GM12874 (cell line): Measurements from ENCODE around the gene SH3RF3.

Experiments
- CTCF ChIP-seq: IDR thresholded peaks from 2 replicates; pipeline ENCODE4 v1.5.1; 2011; ENCODE audit warnings: low read depth, mild to moderate bottlenecking, control low read depth, low read length, moderate library complexity; ENCODE audit not compliant: insufficient read depth

Gene SH3RF3

DNA sequence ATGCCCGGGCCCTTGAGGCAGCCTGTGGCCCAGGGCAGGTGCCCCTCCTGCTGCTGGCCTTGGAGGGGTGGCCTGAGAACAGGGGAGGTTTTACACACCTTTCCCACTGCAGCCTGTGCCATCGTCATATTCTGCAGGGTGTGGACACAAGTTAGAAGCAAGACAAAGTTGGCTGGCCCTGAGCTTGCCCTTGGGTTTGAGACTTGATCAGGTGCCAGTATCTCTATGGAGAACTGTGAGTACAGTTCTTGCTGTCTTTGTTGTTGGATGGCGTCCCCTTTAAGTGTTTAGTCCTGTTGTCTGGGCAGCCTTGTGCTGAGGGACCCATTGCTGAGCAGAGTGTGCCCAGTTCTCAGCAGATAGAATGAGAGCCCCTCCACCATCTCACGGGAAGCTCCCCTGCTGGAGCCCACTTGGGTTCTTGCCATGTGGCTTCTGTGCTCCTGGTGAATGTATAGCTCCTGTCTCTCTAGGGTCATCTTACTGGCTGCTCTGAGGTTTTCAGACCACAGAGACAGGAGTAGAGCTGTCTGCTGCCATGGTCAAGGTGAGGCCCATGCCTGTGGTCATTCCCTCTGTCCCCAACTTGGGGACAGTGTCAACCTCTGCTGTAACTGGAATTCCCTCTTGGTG is 115.9 kb downstream of the SH3RF3 start:
- no peak for TF ChIP-seq CTCF

GRCh38 chr2:109246176-109246575 is 117.2 kb downstream of the SH3RF3 start:
- no peak for TF ChIP-seq CTCF

DNA sequence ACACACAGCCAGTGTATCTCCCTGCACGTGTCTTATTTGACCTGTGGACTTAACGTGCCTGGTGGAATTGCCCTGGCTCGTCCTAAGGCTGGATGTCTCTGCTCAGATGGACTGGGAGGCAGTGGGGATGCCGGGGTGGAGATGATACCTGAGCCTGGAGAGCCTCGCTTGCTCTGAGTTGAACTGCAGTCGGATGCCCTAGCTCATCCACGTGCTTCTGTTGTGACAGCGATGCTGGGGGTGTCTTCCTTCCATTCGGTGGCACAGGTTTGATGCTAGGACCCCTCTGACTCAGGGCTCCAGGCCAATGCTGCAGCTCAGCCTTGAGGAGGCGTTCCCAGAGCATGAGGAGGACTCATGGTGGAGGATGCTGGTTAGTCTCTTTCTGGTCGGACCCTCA is 117.6 kb downstream of the SH3RF3 start:
- TF ChIP-seq CTCF = no peak

GRCh38 chr2:109247340-109247739 is 118.3 kb downstream of the SH3RF3 start:
- TF ChIP-seq CTCF = no peak

- no peak for TF ChIP-seq CTCF
Measured at GRCh38 chr2:109247812-109248211, 118.8 kb downstream of the SH3RF3 start.

GRCh38 chr2:109248590-109248989 is 119.6 kb downstream of the SH3RF3 start:
- no peak for TF ChIP-seq CTCF

- no peak for TF ChIP-seq CTCF
Measured at GRCh38 chr2:109253217-109253616, 124.2 kb downstream of the SH3RF3 start.
